Vagina (tissue), 2 donors: ENCODE data around the gene STAT4. TPM values are rescaled to one million over a fixed set of nuclear protein-coding genes. Genes with fewer than 3 reads are reported as not detected.

Source experiments
- DNase-seq, 2 donors: peaks; one replicate each; pipeline ENCODE4 v3.0.0-alpha.2; 2017; ENCODE audit errors: extremely low spot score in 2 of 2
- H3K27ac ChIP-seq: fragments of 200-600 bp; sonication (generic); one replicate; pipeline ENCODE4 v1.5.1; 2019
- H3K27me3 ChIP-seq: fragments of 200-600 bp; sonication (generic); one replicate; pipeline ENCODE4 v1.5.1; 2019
- H3K36me3 ChIP-seq, 2 donors: fragments of 200-600 bp; sonication (generic); one replicate each; pipeline ENCODE4 v1.5.1; 2017 to 2019
- H3K4me1 ChIP-seq: fragments of 200-600 bp; sonication (generic); one replicate; pipeline ENCODE4 v1.5.1; 2019
- H3K4me3 ChIP-seq, 2 donors: fragments of 200-600 bp; sonication (generic); 1 replicate in 1 of 2; 2 replicates in 1 of 2; pipeline ENCODE4 v1.5.1; 2016 to 2019
- H3K9me3 ChIP-seq: fragments of 200-600 bp; sonication (generic); one replicate; pipeline ENCODE4 v1.5.1; 2019
- CTCF ChIP-seq, 3 experiments: fragments of 450-650 bp in 2 of 3; fragments of 200-600 bp in 1 of 3; sonication (generic) in 1 of 3; IDR thresholded peaks; one replicate each; pipeline ENCODE4 v1.5.1; 2017 to 2019; ENCODE audit warnings: antibody characterized with exemption in 3 of 3, mild to moderate bottlenecking in 2 of 3, moderate library complexity in 2 of 3
- POLR2A ChIP-seq, 2 donors: fragments of 450-650 bp; IDR thresholded peaks; one replicate each; pipeline ENCODE4 v1.6.1; 2017; ENCODE audit warnings: antibody characterized with exemption in 2 of 2, mild to moderate bottlenecking in 2 of 2, moderate library complexity in 2 of 2
- POLR2AphosphoS5 ChIP-seq, 2 donors: sonication (generic); formaldehyde crosslinking; IDR thresholded peaks; one replicate each; pipeline ENCODE4 v1.9.0; 2017; ENCODE audit warnings: antibody characterized with exemption in 2 of 2, mild to moderate bottlenecking in 2 of 2, low read depth in 1 of 2; ENCODE audit not compliant: insufficient read depth in 1 of 2
- intact Hi-C: fragments of 100-400 bp; cut with DNase I; formaldehyde crosslinking; loops from one replicate; pipeline ENCODE4 v1.15.1; 2023
- total RNA-seq: library from RNA; depleted of rRNA; stranded (reverse); fragments of >200 nt; gene quantifications from one replicate; pipeline ENCODE4 v1.2.3, GENCODE V29; 2016

The STAT4 gene
- total RNA-seq, 1 donor from 2014 or later = 9.1 TPM

- Histone ChIP-seq H3K36me3 (no peaks in the 10 kb centered on the region), H3K27ac (no peak overlapping the region), H3K27me3 (no peaks in the 10 kb centered on the region), H3K4me1 (no peaks in the 10 kb centered on the region), H3K9me3 (no peaks in the 10 kb centered on the region), H3K4me3 (no peak overlapping the region)
- intact Hi-C loops = no loop called here
- no peak for DNase-seq
- TF ChIP-seq POLR2A (IDR thresholded peaks at IDR 0.05) (no peak), POLR2AphosphoS5 (IDR thresholded peaks at IDR 0.05; ENCODE audit: insufficient read depth in 1 of 2, low read depth in 1 of 2) (no peak), CTCF (IDR thresholded peaks at IDR 0.05) (no peak)
Measured at GRCh38 chr2:191143791-191144190, 7.0 kb downstream of the STAT4 start.

- H3K4me3 ChIP-seq = no peak overlapping the region
- no peaks in the 10 kb centered on the region for H3K36me3 ChIP-seq
- TF ChIP-seq CTCF (IDR thresholded peaks at IDR 0.05) = no peak
- no peak for TF ChIP-seq POLR2AphosphoS5 (IDR thresholded peaks at IDR 0.05; ENCODE audit: insufficient read depth in 1 of 2, low read depth in 1 of 2)
- TF ChIP-seq POLR2A (IDR thresholded peaks at IDR 0.05) = no peak
- intact Hi-C loops = no loop called here
- no peak for DNase-seq
- H3K27ac ChIP-seq = no peak overlapping the region
- H3K4me1 ChIP-seq = no peaks in the 10 kb centered on the region
- no peaks in the 10 kb centered on the region for H3K9me3 ChIP-seq
- H3K27me3 ChIP-seq = no peaks in the 10 kb centered on the region
Measured at GRCh38 chr2:191128911-191129304, 21.9 kb downstream of the STAT4 start.

- no peak overlapping the region for H3K27ac ChIP-seq
- no peak for TF ChIP-seq POLR2A (IDR thresholded peaks at IDR 0.05)
- no peak for TF ChIP-seq POLR2AphosphoS5 (IDR thresholded peaks at IDR 0.05; ENCODE audit: insufficient read depth in 1 of 2, low read depth in 1 of 2)
- intact Hi-C loops = no loop called here
Measured at GRCh38 chr2:191128172-191128910, 22.5 kb downstream of the STAT4 start.

GRCh38 chr2:191127235-191127634 is 23.6 kb downstream of the STAT4 start:
- H3K36me3 ChIP-seq = no peaks in the 10 kb centered on the region
- DNase-seq = no peak
- no peaks in the 10 kb centered on the region for H3K27me3 ChIP-seq
- no peak overlapping the region for H3K4me3 ChIP-seq
- H3K9me3 ChIP-seq = no peaks in the 10 kb centered on the region
- H3K4me1 ChIP-seq = no peaks in the 10 kb centered on the region
- intact Hi-C loops = no loop called here
- TF ChIP-seq POLR2A (IDR thresholded peaks at IDR 0.05) (no peak), CTCF (IDR thresholded peaks at IDR 0.05) (no peak), POLR2AphosphoS5 (IDR thresholded peaks at IDR 0.05; ENCODE audit: insufficient read depth in 1 of 2, low read depth in 1 of 2) (no peak)
- H3K27ac ChIP-seq = no peak overlapping the region

More at GRCh38 chr2:191128172-191128910, 22.5 kb downstream of the STAT4 start:
- DNase-seq = no peak
- Histone ChIP-seq H3K4me3 (no peak overlapping the region), H3K4me1 (no peaks in the 10 kb centered on the region), H3K36me3 (no peaks in the 10 kb centered on the region), H3K27me3 (no peaks in the 10 kb centered on the region), H3K9me3 (no peaks in the 10 kb centered on the region)

- intact Hi-C loops = no loop called here
- Histone ChIP-seq H3K27me3 (no peaks in the 10 kb centered on the region), H3K4me3 (no peak overlapping the region), H3K9me3 (no peaks in the 10 kb centered on the region), H3K27ac (no peak overlapping the region), H3K36me3 (no peaks in the 10 kb centered on the region), H3K4me1 (no peaks in the 10 kb centered on the region)
- no peak for TF ChIP-seq POLR2AphosphoS5 (IDR thresholded peaks at IDR 0.05; ENCODE audit: insufficient read depth in 1 of 2, low read depth in 1 of 2)
- no peak for TF ChIP-seq CTCF (IDR thresholded peaks at IDR 0.05)
- TF ChIP-seq POLR2A (IDR thresholded peaks at IDR 0.05) = no peak
- DNase-seq = no peak
Measured at GRCh38 chr2:191126386-191127085, 24.3 kb downstream of the STAT4 start.
